HPDE6-E6E7 (cell line): ENCODE results near the gene CAMK1D.
"Not testable (repeated sequence)": the region's sequence is repeated elsewhere in the genome, so short reads cannot be mapped to it uniquely, and the experiment has no call there.

Experiments used
- DNase-seq: peaks from one replicate; pipeline ENCODE4 v3.0.0; 2011; ENCODE audit warnings: missing footprints; ENCODE audit errors: extremely low spot score

The CAMK1D gene

DNA sequence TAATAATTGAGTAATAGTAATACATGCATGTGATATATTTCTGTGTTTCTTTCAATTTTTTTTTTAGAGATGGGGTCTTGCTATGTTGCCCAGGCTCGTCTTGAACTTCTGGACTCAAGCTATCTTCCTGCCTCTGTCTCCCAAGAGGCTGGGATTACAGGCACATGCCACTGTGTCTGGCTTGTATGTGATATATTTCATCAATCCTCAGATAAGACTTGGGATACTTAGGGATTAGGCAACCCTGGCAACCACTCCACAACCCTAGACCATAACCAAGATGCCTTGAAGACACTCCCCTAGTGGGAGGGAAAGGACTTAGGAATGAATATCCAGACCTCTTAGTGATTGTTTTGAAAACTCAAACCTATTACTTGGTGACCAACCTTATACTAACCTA, 497.4 kb downstream of the CAMK1D start:
- DNase-seq: no peak

GRCh38 chr10:12847361-12847975, 498.1 kb downstream of the CAMK1D start:
- DNase-seq: no peak

DNA sequence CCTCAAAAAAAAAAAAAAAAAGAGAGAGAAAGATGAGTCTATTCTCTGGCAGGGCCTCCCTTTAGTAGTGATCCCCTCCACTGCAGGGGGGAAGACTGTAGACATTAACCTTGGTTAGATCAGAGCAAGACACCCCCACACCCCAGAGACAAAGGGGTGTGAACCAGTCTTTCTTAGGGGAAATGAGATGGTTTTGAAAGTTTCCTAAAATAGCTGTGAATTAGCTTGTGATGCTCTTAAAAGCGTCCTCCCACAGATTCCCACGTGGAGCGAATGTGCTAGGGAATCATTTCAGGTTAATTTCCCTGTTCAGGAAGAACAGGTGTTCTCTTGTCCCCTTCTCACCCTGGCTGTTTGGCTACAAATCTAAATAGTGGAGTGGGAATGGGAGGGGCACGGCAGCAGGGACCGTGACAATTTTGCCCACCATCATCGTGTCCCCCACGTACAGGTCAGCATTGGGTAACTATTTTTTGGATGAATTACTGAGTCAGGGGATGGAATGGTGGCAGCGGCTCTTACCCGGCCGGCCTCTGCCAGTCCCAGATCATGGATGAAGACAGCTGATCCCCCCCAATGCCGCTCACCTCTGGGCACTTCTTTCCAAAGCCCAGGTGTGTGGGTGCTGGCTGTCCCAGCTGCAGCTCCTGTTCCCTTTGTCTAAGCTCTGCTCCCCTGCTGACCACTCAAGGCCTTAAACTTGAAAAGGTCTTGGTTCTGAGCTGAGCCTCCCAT, 499.3 kb downstream of the CAMK1D start:
- DNase-seq: no peak

GRCh38 chr10:12849319-12850181, 500.2 kb downstream of the CAMK1D start:
- DNase-seq: peak; percentile 7

DNA sequence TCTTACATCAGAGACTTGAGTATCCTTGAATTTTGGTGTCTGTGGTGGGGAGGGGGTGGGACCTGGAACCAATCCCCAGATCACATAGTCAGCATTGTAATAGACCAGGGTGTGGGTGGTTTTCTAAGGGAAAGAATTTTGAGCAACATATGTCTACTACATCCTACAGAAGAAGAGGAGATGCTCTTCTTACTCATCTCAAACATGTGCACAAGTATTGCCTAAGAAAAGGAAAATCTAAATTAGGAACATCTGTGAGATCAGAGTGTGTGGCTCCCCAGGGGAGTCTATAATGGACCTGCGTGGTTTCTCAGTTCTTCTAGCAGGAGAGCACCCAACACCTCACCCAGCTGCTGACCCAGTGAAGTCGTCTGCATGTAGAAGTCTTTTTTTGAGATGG, 503.3 kb downstream of the CAMK1D start:
- DNase-seq: no peak

DNA sequence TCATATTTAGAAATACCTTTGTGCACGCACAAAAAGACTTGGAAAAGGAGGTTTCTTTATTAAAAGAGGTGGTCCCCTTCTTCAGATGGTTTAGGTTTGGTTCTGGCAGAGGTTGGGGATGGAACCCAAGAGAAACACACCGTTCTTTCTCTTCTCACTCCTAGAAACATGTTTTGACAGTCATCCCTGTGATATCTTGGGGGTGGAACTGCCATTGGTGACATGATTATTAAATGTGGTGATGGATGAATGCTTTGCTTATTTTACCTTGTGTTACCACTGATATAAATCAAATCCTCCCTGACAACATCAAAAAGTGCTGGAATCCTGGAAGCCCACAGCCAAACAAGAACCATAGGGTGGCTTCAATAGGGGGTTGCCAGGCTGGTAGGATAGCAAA, 505.6 kb downstream of the CAMK1D start:
- DNase-seq: no peak

DNA sequence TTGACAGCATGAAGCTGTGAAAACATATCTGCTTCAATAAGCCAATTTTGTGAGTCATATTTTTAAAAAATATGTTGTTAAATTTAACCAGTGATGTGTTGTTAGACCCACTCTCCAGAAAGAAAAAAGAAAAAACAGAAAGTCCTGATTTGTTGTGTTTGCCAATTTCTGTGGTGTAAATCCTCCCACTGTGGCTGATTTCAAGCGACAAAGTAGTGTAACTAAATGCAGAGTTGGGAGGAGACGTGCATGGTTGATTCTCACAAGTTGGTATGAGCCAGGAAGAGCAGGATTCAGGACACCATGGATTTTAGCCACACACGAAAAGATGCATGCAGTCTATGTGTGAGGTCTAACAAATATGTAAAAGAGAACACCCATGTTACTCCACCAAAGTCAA, 513.1 kb downstream of the CAMK1D start:
- DNase-seq: no peak

GRCh38 chr10:12865515-12865914, 516.2 kb downstream of the CAMK1D start:
- not testable (repeated sequence) for DNase-seq

DNA sequence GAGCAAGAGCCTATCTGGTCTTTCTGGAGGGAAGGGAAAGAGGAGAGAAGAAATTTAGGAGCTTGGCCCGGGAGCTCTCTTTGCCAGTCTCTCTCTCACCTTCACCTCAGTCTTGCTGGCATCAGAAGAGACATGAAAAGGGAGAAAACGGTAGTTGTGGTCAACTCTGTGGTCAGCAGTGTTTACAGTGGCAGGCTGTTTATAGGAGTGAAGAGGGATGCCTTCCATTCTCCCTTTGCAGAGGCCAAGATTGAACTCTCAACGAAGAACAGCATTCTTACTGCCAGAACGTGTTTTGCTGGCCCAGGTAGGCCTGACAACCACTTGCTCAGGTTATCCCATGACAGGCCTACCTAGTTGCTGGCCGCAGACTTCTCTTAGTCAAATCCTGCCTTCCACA, 518.9 kb downstream of the CAMK1D start:
- DNase-seq: no peak

DNA sequence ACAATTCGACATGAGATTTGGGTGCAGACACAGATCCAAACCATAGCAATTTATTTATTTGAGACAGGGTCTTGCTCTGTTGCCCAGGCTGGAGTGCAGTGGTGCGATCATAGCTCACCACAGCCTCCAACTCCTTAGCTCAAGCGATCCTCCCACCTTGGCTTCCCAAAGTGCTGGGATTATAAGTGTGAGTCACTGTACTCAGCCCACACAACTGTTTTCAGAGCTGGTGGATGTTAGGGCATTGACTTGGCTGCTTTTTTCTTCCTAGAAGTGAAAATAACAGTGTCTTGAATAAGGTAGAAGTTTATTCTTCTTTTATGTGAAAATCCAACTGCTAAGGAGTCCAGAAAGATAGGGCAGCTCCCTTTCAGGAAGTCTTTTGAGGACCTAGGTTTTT, 520.1 kb downstream of the CAMK1D start:
- no peak for DNase-seq

GRCh38 chr10:12872577-12872976, 523.2 kb downstream of the CAMK1D start:
- DNase-seq: no peak

GRCh38 chr10:12873172-12873571, 523.8 kb downstream of the CAMK1D start:
- no peak for DNase-seq

DNA sequence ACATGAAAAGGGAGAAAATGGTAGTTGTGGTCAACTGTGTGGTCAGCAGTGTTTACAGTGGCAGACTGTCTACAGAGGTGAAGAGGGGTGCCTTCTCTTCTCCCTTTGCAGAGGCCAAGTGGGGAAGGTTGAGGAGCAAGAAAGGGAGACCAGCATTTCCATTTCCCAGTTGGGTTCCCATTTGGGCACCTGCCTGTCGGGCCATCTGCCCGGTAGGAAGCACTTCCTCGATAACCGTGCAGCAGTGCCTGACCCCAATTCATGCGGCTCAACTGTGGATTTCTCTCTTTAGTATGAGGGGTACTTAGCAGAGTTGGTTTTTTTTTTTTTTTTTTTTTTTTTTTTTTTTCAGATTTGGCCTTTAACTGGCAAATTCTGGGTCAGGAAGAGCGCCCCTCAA, 525.2 kb downstream of the CAMK1D start:
- DNase-seq: no peak

- DNase-seq: no peak
Measured at GRCh38 chr10:12875100-12875499, 525.8 kb downstream of the CAMK1D start.

GRCh38 chr10:12876266-12876665, 526.9 kb downstream of the CAMK1D start:
- no peak for DNase-seq

DNA sequence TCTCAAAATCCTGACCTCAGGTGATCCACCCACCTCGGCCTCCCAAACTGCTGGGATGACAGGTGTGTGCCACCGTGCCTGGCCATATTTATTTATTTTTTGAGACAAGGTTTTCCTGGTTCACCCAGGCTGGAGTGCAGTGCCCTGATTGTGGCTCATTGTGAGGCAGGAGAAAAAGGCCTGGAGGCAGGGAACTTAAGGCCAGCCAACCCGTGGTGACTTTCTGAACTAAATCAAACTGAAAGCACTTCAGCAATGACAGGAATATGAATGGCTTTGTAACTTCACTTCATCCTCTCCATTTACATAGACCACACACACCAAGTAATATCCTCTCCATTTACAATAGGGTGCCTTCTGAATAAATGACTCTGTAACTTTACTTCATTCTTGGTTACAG, 527.8 kb downstream of the CAMK1D start:
- DNase-seq: no peak

DNA sequence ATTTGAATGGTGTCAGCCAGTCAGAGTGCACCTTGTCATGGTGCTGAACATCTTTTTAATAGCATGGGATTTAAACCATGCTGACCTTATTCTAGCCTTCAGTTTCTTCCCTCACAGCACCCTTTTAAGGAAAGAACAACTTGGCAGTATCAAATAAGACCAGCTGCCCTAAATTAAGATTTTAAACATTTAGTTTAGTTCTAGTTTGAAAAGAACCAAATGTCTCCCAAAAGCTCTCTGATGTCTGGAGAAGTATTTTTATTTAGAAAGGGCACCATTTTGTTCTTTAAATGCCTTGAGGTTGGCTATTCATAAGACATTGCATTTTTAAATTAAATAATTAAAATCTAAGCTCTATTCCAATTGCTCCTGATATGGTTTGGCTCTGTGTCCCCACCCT, 531.1 kb downstream of the CAMK1D start:
- DNase-seq: no peak

DNA sequence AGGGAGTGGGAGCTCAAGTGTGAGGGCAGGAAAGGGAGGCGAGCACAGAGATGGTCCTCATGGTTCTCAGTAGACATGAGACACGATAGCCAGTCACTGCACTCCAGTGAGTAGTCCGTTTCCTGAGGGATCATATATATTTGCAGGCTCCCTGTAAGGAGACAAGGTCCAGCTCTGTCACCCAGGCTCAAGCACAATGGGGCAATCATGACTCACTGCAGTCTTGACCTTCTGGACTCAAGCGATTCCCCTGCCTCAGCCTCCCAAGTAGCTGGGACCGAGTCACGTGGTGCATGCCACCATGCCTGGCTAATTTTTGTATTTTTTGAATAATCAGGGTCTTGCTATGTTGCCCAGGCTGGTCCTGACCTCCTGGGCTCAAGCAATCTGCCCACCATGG, 535.5 kb downstream of the CAMK1D start:
- no peak for DNase-seq
